K562 (cell line): ENCODE measurements around the gene ARHGEF3. TPM values are rescaled to one million over a fixed set of nuclear protein-coding genes. Genes with fewer than 3 reads are reported as not detected.

Experiments used
- ATAC-seq: fragments of 200-7000 bp; cut with Tn5 transposase; 3 replicates; pipeline ENCODE4 v1.9.1; 2020; ENCODE audit warnings: moderate library complexity
- BruUV-seq: library from RNA; stranded (reverse); fragments of 400-500 nt; replicated peaks from 2 replicates; lab custom pipeline; 2021; lab: Mats Ljungman, UMichigan
- CTCF ChIA-PET: fragments of 300-600 bp; formaldehyde crosslinking; extraction: SDS; loops from one replicate; lab custom pipeline; 2021; ENCODE audit warnings: low intra/inter-chr PET ratio; lab: Yijun Ruan, JAX
- POLR2A ChIA-PET: fragments of 300-600, 350-650 bp; sonication (Branson Sonifier 250); formaldehyde crosslinking; extraction: SDS; loops from one replicate; lab custom pipeline; 2021; ENCODE audit warnings: antibody characterized with exemption, inconsistent platforms; lab: Yijun Ruan, JAX
- DNase-seq, 4 experiments: peaks; one replicate each; pipeline versions ENCODE4 v3.0.0 to v3.0.0-alpha.2; 2011 to 2018; ENCODE audit warnings: low spot score in 3 of 4, mixed read lengths in 3 of 4; ENCODE audit errors: extremely low read depth in 1 of 4
- FAIRE-seq: peaks from 2 replicates; lab custom pipeline; 2011; peaks lifted over from hg19 to GRCh38; lab: Jason Lieb, UNC
- H2AFZ ChIP-seq: 2 replicates; pipeline ENCODE4 v1.6.0; 2011; ENCODE audit warnings: low read depth, low read length, control low read depth, inconsistent platforms
- H3K27ac ChIP-seq: fragments of 200-600 bp; 3 replicates; pipeline ENCODE4 v1.8.0; 2011; ENCODE audit warnings: low read depth, mild to moderate bottlenecking, control low read depth, inconsistent platforms, low read length, moderate library complexity, mixed read lengths; ENCODE audit errors: extremely low read depth
- H3K27me3 ChIP-seq, 2 experiments: fragments of 300-600 bp in 1 of 2; 2 replicates in 1 of 2; 3 replicates in 1 of 2; pipeline versions ENCODE4 v1.6.0 to v1.8.0; 2011; ENCODE audit warnings: inconsistent platforms in 2 of 2, low read length in 2 of 2, mild to moderate bottlenecking in 1 of 2, mixed read lengths in 1 of 2, moderate library complexity in 1 of 2; ENCODE audit not compliant: control insufficient read depth in 2 of 2, insufficient read depth in 2 of 2
- H3K36me3 ChIP-seq: fragments of 300-600 bp; 3 replicates; pipeline ENCODE4 v1.8.0; 2011; ENCODE audit warnings: mild to moderate bottlenecking, low read length, inconsistent platforms; ENCODE audit not compliant: control insufficient read depth, insufficient read depth
- H3K4me1 ChIP-seq, 2 experiments: fragments of 200-600 bp in 1 of 2; replicated peaks in 1 of 2; 2 replicates in 1 of 2; 3 replicates in 1 of 2; pipeline versions ENCODE4 v1.5.1 to v1.8.0; 2011; ENCODE audit warnings: inconsistent platforms in 2 of 2, low read length in 2 of 2, mild to moderate bottlenecking in 1 of 2, mixed read lengths in 1 of 2, moderate library complexity in 1 of 2; ENCODE audit not compliant: control insufficient read depth in 2 of 2, insufficient read depth in 2 of 2
- H3K4me2 ChIP-seq: 2 replicates; pipeline ENCODE4 v1.6.1; 2011; ENCODE audit warnings: low read length, control low read depth, inconsistent platforms, mixed read lengths; ENCODE audit not compliant: insufficient read depth
- H3K4me3 ChIP-seq: fragments of 200-600 bp; sonication (generic), shearing (Covaris generic); 2 replicates; pipeline ENCODE4 v1.5.1; 2016; ENCODE audit warnings: control low read depth, inconsistent platforms
- H3K79me2 ChIP-seq: fragments of 200-600 bp; 3 replicates; pipeline ENCODE4 v1.8.0; 2011; ENCODE audit warnings: low read length, inconsistent platforms; ENCODE audit not compliant: control insufficient read depth, insufficient read depth
- H3K9ac ChIP-seq, 2 experiments: 2 replicates each; pipeline versions ENCODE4 v1.6.0 to v1.6.1; 2011; ENCODE audit warnings: low read depth in 2 of 2, low read length in 2 of 2, control low read depth in 1 of 2, inconsistent platforms in 1 of 2, mild to moderate bottlenecking in 1 of 2, mixed read lengths in 1 of 2; ENCODE audit not compliant: insufficient read depth in 1 of 2
- H3K9me1 ChIP-seq: one replicate; pipeline ENCODE4 v1.6.0; 2011; ENCODE audit warnings: inconsistent platforms, mild to moderate bottlenecking, low read length, moderate library complexity; ENCODE audit not compliant: control insufficient read depth, insufficient read depth
- H3K9me3 ChIP-seq: replicated peaks from 2 replicates; pipeline ENCODE4 v1.5.1; 2011; ENCODE audit warnings: low read depth, low read length, inconsistent platforms; ENCODE audit not compliant: control insufficient read depth, insufficient read depth
- H4K20me1 ChIP-seq: replicated peaks from 2 replicates; pipeline ENCODE4 v1.6.1; 2011; ENCODE audit warnings: low read length, inconsistent platforms, mixed read lengths; ENCODE audit not compliant: control insufficient read depth, insufficient read depth
- ATF1 ChIP-seq, 2 experiments: fragments of 450-650 bp in 1 of 2; IDR thresholded peaks; 2 replicates each; pipeline ENCODE4 v1.6.1; 2016; ENCODE audit warnings: missing compliant biosample characterization in 1 of 2, missing genetic modification characterization in 1 of 2
- BACH1 ChIP-seq: fragments of 200-800 bp; sonication (Bioruptor generic); IDR thresholded peaks from 2 replicates; pipeline ENCODE4 v1.6.1; 2016; ENCODE audit warnings: missing genetic modification characterization, missing compliant biosample characterization
- CBFA2T3 ChIP-seq: fragments of 450-650 bp; IDR thresholded peaks from 2 replicates; pipeline ENCODE4 v1.6.1; 2017
- CREB1 ChIP-seq, 2 experiments: sonication (generic) in 1 of 2; formaldehyde crosslinking in 1 of 2; IDR thresholded peaks; 2 replicates each; pipeline versions ENCODE4 v1.6.1 to v1.8.0; 2012 to 2022; ENCODE audit warnings: inconsistent platforms in 1 of 2, mild to moderate bottlenecking in 1 of 2, missing genetic modification reagents in 1 of 2, moderate library complexity in 1 of 2
- ETS2 ChIP-seq: IDR thresholded peaks from 2 replicates; pipeline ENCODE4 v1.6.1; 2016; ENCODE audit warnings: borderline replicate concordance, missing genetic modification characterization, mild to moderate bottlenecking, moderate library complexity, missing compliant biosample characterization; ENCODE audit not compliant: poor library complexity, severe bottlenecking
- HDAC3 ChIP-seq: fragments of 450-650 bp; IDR thresholded peaks from 2 replicates; pipeline ENCODE4 v1.6.1; 2018; ENCODE audit warnings: borderline replicate concordance, mild to moderate bottlenecking, moderate library complexity; ENCODE audit not compliant: partially characterized antibody
- HNRNPLL ChIP-seq: fragments of 200-400 bp; formaldehyde crosslinking; IDR thresholded peaks from 2 replicates; pipeline ENCODE4 v1.6.1; 2017; ENCODE audit warnings: low read length, low read depth, mild to moderate bottlenecking; ENCODE audit not compliant: poor library complexity, severe bottlenecking
- U2AF2 ChIP-seq: fragments of 200-400 bp; formaldehyde crosslinking; optimal IDR thresholded peaks from 2 replicates; pipeline ENCODE3; 2017; ENCODE audit warnings: low read depth, mild to moderate bottlenecking, low read length
- ZNF12 ChIP-seq: sonication (generic); formaldehyde crosslinking; IDR thresholded peaks from 2 replicates; pipeline ENCODE4 v1.4.0; 2020; ENCODE audit warnings: mild to moderate bottlenecking, missing genetic modification reagents
- ZNF445 ChIP-seq: fragments of 250-450 bp; sonication (Bioruptor Pico); IDR thresholded peaks from 2 replicates; pipeline ENCODE4 v1.4.0; 2020; ENCODE audit warnings: low read depth, mild to moderate bottlenecking, moderate library complexity
- WGBS: fragments of 100-300 bp; shearing (Covaris generic); methylation state at CpG from one replicate; pipeline ENCODE4 v1.1.6; 2016; ENCODE audit warnings: low coverage, mixed read lengths; ENCODE audit not compliant: insufficient coverage; ENCODE audit errors: missing lambda C conversion rate; 5-methylcytosine and 5-hydroxymethylcytosine counted together
- in situ Hi-C: fragments of 300-500 bp; cut with MboI; formaldehyde crosslinking; loops from 4 replicates; pipeline ENCODE4 v1.15.0; 2018; ENCODE audit warnings: inconsistent platforms, mixed read lengths
- intact Hi-C: fragments of 100-400 bp; cut with micrococcal nuclease; formaldehyde crosslinking; loops from 2 replicates; pipeline ENCODE4 v1.14.2; 2022
- polyA plus RNA-seq, 8 experiments: library from polyadenylated mRNA; depleted of rRNA in 4 of 8; stranded (reverse) in 5 of 8; unstranded in 3 of 8; fragments of >200 nt; fragmentation: Nextera tagmentation in 2 of 8; fragmentation: Illumina TruSeq in 1 of 8; extraction: Ambion mirVana in 2 of 8; extraction: Trizol in 1 of 8; gene quantifications; 2 replicates each; pipeline versions ENCODE4 v1.2.1 to v1.2.3, GENCODE V29; 2011 to 2014; ENCODE audit warnings: inconsistent platforms in 1 of 8, missing spikeins in 1 of 8
- total RNA-seq, 7 experiments: library from RNA; depleted of rRNA in 6 of 7; stranded (reverse); fragments of >200 nt in 6 of 7; fragmentation: Illumina TruSeq in 2 of 7; extraction: Trizol in 2 of 7; gene quantifications; 2 replicates each; pipeline versions ENCODE4 v1.2.1 to v1.2.3, GENCODE V29; 2011 to 2021; ENCODE audit warnings: low replicate concordance in 1 of 7
- TF ChIP-seq, protein P1 (sequence below): sonication (generic); formaldehyde crosslinking; IDR thresholded peaks from 2 replicates; pipeline ENCODE4 v1.8.0; 2022; ENCODE audit warnings: mild to moderate bottlenecking, low read depth, missing genetic modification reagents

ARHGEF3 gene
- total and polyA plus RNA-seq, 9 of the 15 experiments (the other 6 are each of a cell fraction or from before 2014, with no cell fraction given) = 0.77 to 2.7 (median 1.4) TPM

DNA sequence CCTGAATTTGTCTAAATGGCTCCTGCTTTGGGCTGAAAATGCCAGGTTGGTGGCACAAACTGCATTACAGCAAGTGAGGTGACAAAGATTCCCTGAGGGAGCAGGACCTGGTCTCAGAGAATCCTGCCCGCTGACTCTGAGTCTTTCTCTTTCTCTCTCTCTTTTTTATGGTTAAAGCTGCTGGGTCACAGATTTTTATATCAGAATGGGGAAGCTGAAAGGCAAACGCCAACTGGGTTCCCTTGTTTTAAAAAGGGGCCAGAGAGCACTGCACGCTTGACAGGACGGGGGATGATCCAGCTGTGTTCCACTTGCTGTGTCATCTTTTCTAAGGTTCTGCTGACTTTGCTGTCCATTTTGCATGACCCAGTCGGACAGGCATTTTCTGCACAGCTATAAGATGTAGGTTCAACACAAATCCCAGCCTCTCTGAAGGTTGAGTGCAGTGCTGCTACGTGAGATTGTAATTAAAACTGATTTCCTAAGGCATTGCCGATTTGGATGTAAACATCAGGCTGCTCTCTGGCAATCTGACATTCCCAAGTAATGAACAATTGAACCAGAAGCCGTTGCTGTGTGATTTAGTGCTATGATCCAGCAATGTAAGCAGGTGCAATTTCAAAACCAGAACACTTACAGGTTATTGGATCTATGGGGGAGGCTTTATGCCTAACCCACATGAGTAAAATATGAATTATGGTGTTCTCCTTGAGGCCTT, 25.8 kb downstream of the ARHGEF3 start:
- Histone ChIP-seq H3K9me3 (no peaks in the 10 kb centered on the region), H3K4me3 (no peak overlapping the region), H3K9ac (no peak overlapping the region), H3K4me1 (no peaks in the 10 kb centered on the region), H3K4me2 (no peak overlapping the region), H4K20me1 (no peaks in the 10 kb centered on the region), H3K79me2 (no peaks in the 10 kb centered on the region), H3K36me3 (no peaks in the 10 kb centered on the region), H3K27ac (no peak overlapping the region)
- DNase-seq = no peak
- ChIA-PET CTCF (no interaction called here), POLR2A (interaction anchor here (1.7 kb wide), 1 partner anchor 9 kb away, joined by 4 read pairs; no protein-coding TSS in a partner anchor)
- no TSS peak for BruUV-seq
- intact Hi-C loops = no loop called here
- FAIRE-seq = no peak
- in situ Hi-C loops = no loop called here
- no peak for ATAC-seq
- TF ChIP-seq HNRNPLL (no peak), BACH1 (tag) (no peak), ETS2 (tag) (no peak), ZNF445 (CRISPR knock-in tag) (no peak), ATF1 (CRISPR knock-in tag; IDR thresholded peaks at IDR 0.05) (no peak), ATF1 (tag; IDR thresholded peaks at IDR 0.05) (no peak), ZNF12 (CRISPR knock-in tag) (no peak), CBFA2T3 (no peak), HDAC3 (no peak), U2AF2 (no peak), CREB1 (IDR thresholded peaks at IDR 0.05) (no peak), CREB1 (CRISPR knock-in tag; IDR thresholded peaks at IDR 0.05) (no peak)
- TF ChIP-seq, protein P1, sequence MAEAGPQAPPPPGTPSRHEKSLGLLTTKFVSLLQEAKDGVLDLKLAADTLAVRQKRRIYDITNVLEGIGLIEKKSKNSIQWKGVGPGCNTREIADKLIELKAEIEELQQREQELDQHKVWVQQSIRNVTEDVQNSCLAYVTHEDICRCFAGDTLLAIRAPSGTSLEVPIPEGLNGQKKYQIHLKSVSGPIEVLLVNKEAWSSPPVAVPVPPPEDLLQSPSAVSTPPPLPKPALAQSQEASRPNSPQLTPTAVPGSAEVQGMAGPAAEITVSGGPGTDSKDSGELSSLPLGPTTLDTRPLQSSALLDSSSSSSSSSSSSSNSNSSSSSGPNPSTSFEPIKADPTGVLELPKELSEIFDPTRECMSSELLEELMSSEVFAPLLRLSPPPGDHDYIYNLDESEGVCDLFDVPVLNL (CRISPR knock-in tag) = no peak
- TF ChIP-seq, all 486 proteins: peak for 0
- 6% methylated on average over 5 of the region's 8 CpGs for WGBS
- peaks cover 0 to 6% of the 10 kb centered on the region in 2 experiments; a peak in 2 of 5 replicates for H3K27me3 ChIP-seq
- H3K9me1 ChIP-seq = no peaks in the 10 kb centered on the region
- no peak overlapping the region for H2AFZ ChIP-seq
